A204.1 (cell line): ENCODE results near the gene WDFY3.
"Not testable (repeated sequence)": the region's sequence is repeated elsewhere in the genome, so short reads cannot be mapped to it uniquely, and the experiment has no call there.

Experiments used
- FAIRE-seq: peaks from 2 replicates; lab custom pipeline; 2012; peaks lifted over from hg19 to GRCh38; lab: Jason Lieb, UNC

The WDFY3 gene

GRCh38 chr4:84672177-84672576 is 294.3 kb downstream of the WDFY3 start:
- FAIRE-seq, result no peak

- no peak for FAIRE-seq
Observed at GRCh38 chr4:84669201-84669600, 297.3 kb downstream of the WDFY3 start.

GRCh38 chr4:84666439-84666838 is 300.1 kb downstream of the WDFY3 start:
- FAIRE-seq, result no peak

GRCh38 chr4:84664767-84665166 is 301.7 kb downstream of the WDFY3 start:
- not testable (repeated sequence) for FAIRE-seq

GRCh38 chr4:84661191-84661939 is 305.1 kb downstream of the WDFY3 start:
- FAIRE-seq, result no peak

GRCh38 chr4:84660606-84661005 is 305.9 kb downstream of the WDFY3 start:
- FAIRE-seq, result no peak

- no peak for FAIRE-seq
Observed at GRCh38 chr4:84652478-84652877, 314.0 kb downstream of the WDFY3 start.

GRCh38 chr4:84651499-84651898 is 315.0 kb downstream of the WDFY3 start:
- no peak for FAIRE-seq

- FAIRE-seq, result no peak
Observed at GRCh38 chr4:84648863-84649647, 317.4 kb downstream of the WDFY3 start.

- no peak for FAIRE-seq
Observed at GRCh38 chr4:84648178-84648577, 318.3 kb downstream of the WDFY3 start.

- FAIRE-seq, result no peak
Observed at GRCh38 chr4:84647312-84647884, 319.1 kb downstream of the WDFY3 start.

GRCh38 chr4:84644087-84644486 is 322.4 kb downstream of the WDFY3 start:
- no peak for FAIRE-seq

- FAIRE-seq, result no peak
Observed at GRCh38 chr4:84639145-84639544, 327.3 kb downstream of the WDFY3 start.

GRCh38 chr4:84638092-84638491 is 328.4 kb downstream of the WDFY3 start:
- no peak for FAIRE-seq

GRCh38 chr4:84634961-84635360 is 331.5 kb downstream of the WDFY3 start:
- no peak for FAIRE-seq

- no peak for FAIRE-seq
Observed at GRCh38 chr4:84632092-84632491, 334.4 kb downstream of the WDFY3 start.

- no peak for FAIRE-seq
Observed at GRCh38 chr4:84631573-84631972, 334.9 kb downstream of the WDFY3 start.

- no peak for FAIRE-seq
Observed at GRCh38 chr4:84626673-84627072, 339.8 kb downstream of the WDFY3 start.

GRCh38 chr4:84623661-84624060 is 342.8 kb downstream of the WDFY3 start:
- no peak for FAIRE-seq

GRCh38 chr4:84622959-84623358 is 343.5 kb downstream of the WDFY3 start:
- no peak for FAIRE-seq
